ENCODE measurements around the gene UTP18.
"Not testable (repeated sequence)": the region's sequence is repeated elsewhere in the genome, so short reads cannot be mapped to it uniquely, and the experiment has no call there.

UTP18 gene

GRCh38 chr17:51305182-51305581 is 44.8 kb downstream of the UTP18 start:
- Histone ChIP-seq H3K27me3 (ENCODE audit: insufficient read depth, low read depth, severe bottlenecking) (no peaks in the 10 kb centered on the region), H3K27ac (no peak overlapping the region), H3K36me3 (peaks cover under 1% of the 10 kb centered on the region; the same call in 1 of the 2 replicates), H3K9me3 (ENCODE audit: severe bottlenecking) (peaks cover 20% of the 10 kb centered on the region), H3K4me3 (ENCODE audit: low read depth, low read length) (no peak overlapping the region)
- TF ChIP-seq, protein P1, sequence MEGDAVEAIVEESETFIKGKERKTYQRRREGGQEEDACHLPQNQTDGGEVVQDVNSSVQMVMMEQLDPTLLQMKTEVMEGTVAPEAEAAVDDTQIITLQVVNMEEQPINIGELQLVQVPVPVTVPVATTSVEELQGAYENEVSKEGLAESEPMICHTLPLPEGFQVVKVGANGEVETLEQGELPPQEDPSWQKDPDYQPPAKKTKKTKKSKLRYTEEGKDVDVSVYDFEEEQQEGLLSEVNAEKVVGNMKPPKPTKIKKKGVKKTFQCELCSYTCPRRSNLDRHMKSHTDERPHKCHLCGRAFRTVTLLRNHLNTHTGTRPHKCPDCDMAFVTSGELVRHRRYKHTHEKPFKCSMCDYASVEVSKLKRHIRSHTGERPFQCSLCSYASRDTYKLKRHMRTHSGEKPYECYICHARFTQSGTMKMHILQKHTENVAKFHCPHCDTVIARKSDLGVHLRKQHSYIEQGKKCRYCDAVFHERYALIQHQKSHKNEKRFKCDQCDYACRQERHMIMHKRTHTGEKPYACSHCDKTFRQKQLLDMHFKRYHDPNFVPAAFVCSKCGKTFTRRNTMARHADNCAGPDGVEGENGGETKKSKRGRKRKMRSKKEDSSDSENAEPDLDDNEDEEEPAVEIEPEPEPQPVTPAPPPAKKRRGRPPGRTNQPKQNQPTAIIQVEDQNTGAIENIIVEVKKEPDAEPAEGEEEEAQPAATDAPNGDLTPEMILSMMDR (IDR thresholded peaks at IDR 0.05; ENCODE audit: low read depth, low read length), result no peak
- no peak for DNase-seq

- peaks cover 15% of the 10 kb centered on the region for H3K9me3 ChIP-seq (ENCODE audit: severe bottlenecking)
- not testable (repeated sequence) for H3K27ac ChIP-seq; H3K4me3 ChIP-seq (ENCODE audit: low read depth, low read length); H3K27me3 ChIP-seq (ENCODE audit: insufficient read depth, low read depth, severe bottlenecking); H3K36me3 ChIP-seq; DNase-seq
Observed at GRCh38 chr17:51312003-51312402, 51.7 kb downstream of the UTP18 start.

DNA sequence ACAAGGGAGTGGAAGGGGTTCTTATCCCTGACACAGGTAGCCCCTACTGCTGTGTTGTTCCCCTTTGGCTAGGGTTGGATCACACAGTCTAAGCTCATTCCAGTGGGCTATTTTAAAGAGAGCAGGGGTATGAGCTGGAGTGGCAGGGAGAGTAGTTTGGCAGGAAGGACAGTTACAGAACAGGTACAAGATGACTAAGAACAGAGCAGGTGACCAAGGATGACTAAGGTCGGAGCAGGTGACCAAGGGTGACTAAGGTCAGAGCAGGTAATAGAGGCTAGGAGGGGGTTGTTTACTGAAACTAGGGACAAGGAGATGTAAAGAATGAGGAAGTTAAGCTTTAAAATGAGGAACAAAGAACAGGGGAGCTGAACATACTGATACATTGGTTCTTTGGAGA is 58.8 kb downstream of the UTP18 start:
- DNase-seq, result no peak
- TF ChIP-seq, protein P1 (IDR thresholded peaks at IDR 0.05; ENCODE audit: low read depth, low read length), result no peak
- Histone ChIP-seq H3K4me3 (ENCODE audit: low read depth, low read length) (no peak overlapping the region), H3K27ac (no peak overlapping the region), H3K9me3 (ENCODE audit: severe bottlenecking) (peaks cover 15% of the 10 kb centered on the region), H3K36me3 (no peaks in the 10 kb centered on the region), H3K27me3 (ENCODE audit: insufficient read depth, low read depth, severe bottlenecking) (no peaks in the 10 kb centered on the region)

- H3K27me3 ChIP-seq (ENCODE audit: insufficient read depth, low read depth, severe bottlenecking), result no peaks in the 10 kb centered on the region
- no peak overlapping the region for H3K27ac ChIP-seq
- no peak overlapping the region for H3K4me3 ChIP-seq (ENCODE audit: low read depth, low read length)
- DNase-seq, result peak; percentile 20
- TF ChIP-seq, protein P1 (IDR thresholded peaks at IDR 0.05; ENCODE audit: low read depth, low read length), result peak; percentile 93
- peaks cover 13% of the 10 kb centered on the region for H3K9me3 ChIP-seq (ENCODE audit: severe bottlenecking)
- no peaks in the 10 kb centered on the region for H3K36me3 ChIP-seq
Observed at GRCh38 chr17:51322390-51323029, 62.2 kb downstream of the UTP18 start.

DNA sequence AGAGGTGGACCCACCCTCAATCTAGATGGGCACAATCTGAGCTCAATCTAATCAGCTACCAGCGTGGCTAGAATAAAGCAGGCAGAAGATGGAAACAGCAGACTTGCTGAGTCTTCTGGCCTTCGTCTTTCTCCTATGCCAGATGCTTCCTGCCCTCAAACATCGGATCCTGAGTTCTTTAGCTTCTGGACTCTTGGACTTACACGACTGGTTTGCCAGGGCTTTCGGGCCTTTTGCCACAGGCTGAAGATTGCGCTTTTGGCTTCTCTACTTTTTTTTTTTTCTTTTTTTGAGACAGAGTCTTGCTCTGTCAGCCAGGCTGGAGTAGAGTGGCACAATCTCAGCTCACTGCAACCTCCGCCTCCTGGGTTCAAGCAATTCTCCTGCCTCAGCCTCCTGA is 65.1 kb downstream of the UTP18 start:
- no peaks in the 10 kb centered on the region for H3K27me3 ChIP-seq (ENCODE audit: insufficient read depth, low read depth, severe bottlenecking)
- no peak for DNase-seq
- H3K9me3 ChIP-seq (ENCODE audit: severe bottlenecking), result no peaks in the 10 kb centered on the region
- no peak overlapping the region for H3K4me3 ChIP-seq (ENCODE audit: low read depth, low read length)
- H3K36me3 ChIP-seq, result no peaks in the 10 kb centered on the region
- H3K27ac ChIP-seq, result no peak overlapping the region
- TF ChIP-seq, protein P1 (IDR thresholded peaks at IDR 0.05; ENCODE audit: low read depth, low read length), result no peak

DNA sequence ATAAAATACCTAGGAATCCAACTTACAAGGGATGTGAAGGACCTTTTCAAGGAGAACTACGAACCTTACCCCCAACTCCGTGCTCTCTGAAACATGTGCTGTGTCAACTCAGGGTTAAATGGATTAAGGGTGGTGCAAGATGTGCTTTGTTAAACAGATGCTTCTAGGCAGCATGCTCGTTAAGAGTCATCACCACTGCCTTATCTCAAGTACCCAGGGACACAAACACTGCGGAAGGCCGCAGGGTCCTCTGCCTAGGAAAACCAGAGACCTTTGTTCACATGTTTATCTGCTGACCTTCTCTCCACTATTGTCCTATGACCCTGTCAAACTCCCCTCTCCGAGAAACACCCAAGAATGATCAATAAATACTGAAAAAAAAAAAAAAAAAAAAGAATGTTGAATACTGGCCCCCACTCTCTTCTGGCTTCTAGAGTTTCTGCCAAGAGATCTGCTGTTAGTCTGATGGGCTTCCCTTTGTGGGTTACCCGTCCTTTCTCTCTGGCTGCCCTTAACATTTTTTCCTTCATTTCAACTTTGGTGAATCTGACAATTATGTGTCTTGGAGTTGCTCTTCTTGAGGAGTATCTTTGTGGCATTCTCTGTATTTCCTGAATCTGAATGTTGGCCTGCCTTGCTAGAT is 70.6 kb downstream of the UTP18 start:
- not testable (repeated sequence) for H3K4me3 ChIP-seq (ENCODE audit: low read depth, low read length); H3K27ac ChIP-seq; H3K36me3 ChIP-seq; DNase-seq; H3K9me3 ChIP-seq (ENCODE audit: severe bottlenecking); H3K27me3 ChIP-seq (ENCODE audit: insufficient read depth, low read depth, severe bottlenecking)

Measured in WERI-Rb-1 (cell line).